ENCODE data around the gene TRPV4.

DNA sequence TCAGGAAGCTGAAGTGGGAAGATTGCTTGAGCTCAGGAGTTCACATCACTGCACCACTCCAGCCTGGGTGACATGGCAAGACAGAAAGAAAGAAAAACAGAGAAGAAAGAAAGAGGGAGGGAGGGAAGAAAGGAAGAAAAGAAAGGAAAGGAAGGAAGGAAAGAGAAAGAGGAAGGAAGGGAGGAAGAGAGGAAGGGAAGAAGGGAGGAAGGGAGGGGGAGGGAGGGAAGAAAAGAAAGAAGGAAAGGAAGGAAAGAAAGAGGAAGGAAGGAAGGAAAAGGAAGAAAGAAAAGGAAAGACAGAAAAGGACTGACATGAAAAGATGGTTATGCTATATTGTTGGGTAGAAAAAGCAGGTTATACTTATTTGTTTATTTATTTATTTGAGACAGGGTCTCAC is 43.2 kb upstream of the TRPV4 start:
- TF ChIP-seq POLR2AphosphoS5 (IDR thresholded peaks at IDR 0.05; ENCODE audit: low read depth, low read length) (no peak), SIN3A (IDR thresholded peaks at IDR 0.05; ENCODE audit: borderline replicate concordance, insufficient read depth, low read depth, low read length) (no peak), REST (IDR thresholded peaks at IDR 0.05; ENCODE audit: insufficient read depth in 1 of 2, low read depth in 2 of 2, low read length in 1 of 2) (no peak)
- TF ChIP-seq, protein P1, sequence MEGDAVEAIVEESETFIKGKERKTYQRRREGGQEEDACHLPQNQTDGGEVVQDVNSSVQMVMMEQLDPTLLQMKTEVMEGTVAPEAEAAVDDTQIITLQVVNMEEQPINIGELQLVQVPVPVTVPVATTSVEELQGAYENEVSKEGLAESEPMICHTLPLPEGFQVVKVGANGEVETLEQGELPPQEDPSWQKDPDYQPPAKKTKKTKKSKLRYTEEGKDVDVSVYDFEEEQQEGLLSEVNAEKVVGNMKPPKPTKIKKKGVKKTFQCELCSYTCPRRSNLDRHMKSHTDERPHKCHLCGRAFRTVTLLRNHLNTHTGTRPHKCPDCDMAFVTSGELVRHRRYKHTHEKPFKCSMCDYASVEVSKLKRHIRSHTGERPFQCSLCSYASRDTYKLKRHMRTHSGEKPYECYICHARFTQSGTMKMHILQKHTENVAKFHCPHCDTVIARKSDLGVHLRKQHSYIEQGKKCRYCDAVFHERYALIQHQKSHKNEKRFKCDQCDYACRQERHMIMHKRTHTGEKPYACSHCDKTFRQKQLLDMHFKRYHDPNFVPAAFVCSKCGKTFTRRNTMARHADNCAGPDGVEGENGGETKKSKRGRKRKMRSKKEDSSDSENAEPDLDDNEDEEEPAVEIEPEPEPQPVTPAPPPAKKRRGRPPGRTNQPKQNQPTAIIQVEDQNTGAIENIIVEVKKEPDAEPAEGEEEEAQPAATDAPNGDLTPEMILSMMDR (IDR thresholded peaks at IDR 0.05) = no peak

Measured in Panc1 (cell line).